PFSK-1 (cell line): ENCODE data around the gene KSR2.

Experiments used
- FOXP2 ChIP-seq: optimal IDR thresholded peaks from 2 replicates; pipeline ENCODE3; 2011; ENCODE audit warnings: borderline replicate concordance, control low read depth, inconsistent platforms; ENCODE audit not compliant: insufficient read depth; ENCODE audit errors: extremely low read length, extremely low read depth
- POLR2AphosphoS5 ChIP-seq: IDR thresholded peaks from 2 replicates; pipeline ENCODE4 v1.6.1; 2012; ENCODE audit warnings: low read depth, mild to moderate bottlenecking, control low read depth, low read length, moderate library complexity
- SIN3A ChIP-seq: IDR thresholded peaks from 2 replicates; pipeline ENCODE4 v1.6.1; 2012; ENCODE audit warnings: mild to moderate bottlenecking, low read length, moderate library complexity, borderline replicate concordance; ENCODE audit not compliant: insufficient read depth
- TAF1 ChIP-seq: IDR thresholded peaks from 2 replicates; pipeline ENCODE4 v1.6.1; 2012; ENCODE audit warnings: low read length, control low read depth, borderline replicate concordance; ENCODE audit not compliant: insufficient read depth
- TF ChIP-seq, protein P1 (sequence below), 2 experiments: IDR thresholded peaks; 2 replicates each; pipeline versions ENCODE4 v1.6.1 to v1.8.0; 2011 to 2012; ENCODE audit warnings: low read depth in 2 of 2, low read length in 2 of 2, control low read depth in 1 of 2, inconsistent platforms in 1 of 2, mild to moderate bottlenecking in 1 of 2, moderate library complexity in 1 of 2; ENCODE audit not compliant: insufficient read depth in 1 of 2

KSR2 gene

DNA sequence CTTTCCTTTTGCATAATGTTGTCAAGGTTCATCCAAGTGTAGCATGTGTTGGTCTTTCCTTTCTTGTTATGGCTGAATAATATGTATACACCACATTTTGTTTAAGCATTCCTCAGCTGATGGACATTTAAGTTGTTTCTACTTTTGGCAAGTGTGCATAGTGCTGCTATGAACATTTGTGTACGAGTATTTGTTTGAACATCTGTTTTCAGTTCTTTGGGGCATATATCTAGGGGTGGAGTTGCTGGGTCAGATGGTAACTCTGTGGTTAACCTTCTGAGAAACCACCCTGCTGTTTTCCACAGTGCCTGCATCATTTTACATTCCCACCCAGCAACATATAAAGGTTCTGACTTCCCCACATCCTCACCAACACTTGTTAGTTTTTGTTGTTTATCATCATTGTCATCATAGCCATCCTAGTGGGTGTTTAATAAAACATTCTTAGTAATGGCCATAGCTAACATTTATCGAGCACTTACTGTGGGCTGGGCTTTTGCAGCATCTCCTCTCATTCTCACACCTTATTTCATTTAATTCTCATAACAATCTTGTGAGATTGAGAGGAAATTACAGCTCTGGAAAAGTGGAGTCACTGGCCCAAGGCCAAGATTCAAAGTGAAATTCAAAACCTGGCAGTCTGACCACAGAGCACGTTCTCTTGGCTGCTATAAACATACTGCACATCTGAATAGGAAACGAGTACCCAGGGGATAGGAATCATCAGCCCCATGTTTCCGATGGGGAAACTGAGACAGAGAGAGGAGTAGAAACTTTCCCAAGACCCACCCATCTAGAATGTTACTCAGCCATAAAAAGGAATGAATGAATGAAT lies 193.6 kb downstream of the KSR2 start:
- TF ChIP-seq FOXP2 (no peak), POLR2AphosphoS5 (no peak), SIN3A (no peak), TAF1 (no peak)
- TF ChIP-seq, protein P1, sequence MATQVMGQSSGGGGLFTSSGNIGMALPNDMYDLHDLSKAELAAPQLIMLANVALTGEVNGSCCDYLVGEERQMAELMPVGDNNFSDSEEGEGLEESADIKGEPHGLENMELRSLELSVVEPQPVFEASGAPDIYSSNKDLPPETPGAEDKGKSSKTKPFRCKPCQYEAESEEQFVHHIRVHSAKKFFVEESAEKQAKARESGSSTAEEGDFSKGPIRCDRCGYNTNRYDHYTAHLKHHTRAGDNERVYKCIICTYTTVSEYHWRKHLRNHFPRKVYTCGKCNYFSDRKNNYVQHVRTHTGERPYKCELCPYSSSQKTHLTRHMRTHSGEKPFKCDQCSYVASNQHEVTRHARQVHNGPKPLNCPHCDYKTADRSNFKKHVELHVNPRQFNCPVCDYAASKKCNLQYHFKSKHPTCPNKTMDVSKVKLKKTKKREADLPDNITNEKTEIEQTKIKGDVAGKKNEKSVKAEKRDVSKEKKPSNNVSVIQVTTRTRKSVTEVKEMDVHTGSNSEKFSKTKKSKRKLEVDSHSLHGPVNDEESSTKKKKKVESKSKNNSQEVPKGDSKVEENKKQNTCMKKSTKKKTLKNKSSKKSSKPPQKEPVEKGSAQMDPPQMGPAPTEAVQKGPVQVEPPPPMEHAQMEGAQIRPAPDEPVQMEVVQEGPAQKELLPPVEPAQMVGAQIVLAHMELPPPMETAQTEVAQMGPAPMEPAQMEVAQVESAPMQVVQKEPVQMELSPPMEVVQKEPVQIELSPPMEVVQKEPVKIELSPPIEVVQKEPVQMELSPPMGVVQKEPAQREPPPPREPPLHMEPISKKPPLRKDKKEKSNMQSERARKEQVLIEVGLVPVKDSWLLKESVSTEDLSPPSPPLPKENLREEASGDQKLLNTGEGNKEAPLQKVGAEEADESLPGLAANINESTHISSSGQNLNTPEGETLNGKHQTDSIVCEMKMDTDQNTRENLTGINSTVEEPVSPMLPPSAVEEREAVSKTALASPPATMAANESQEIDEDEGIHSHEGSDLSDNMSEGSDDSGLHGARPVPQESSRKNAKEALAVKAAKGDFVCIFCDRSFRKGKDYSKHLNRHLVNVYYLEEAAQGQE (IDR thresholded peaks at IDR 0.05; ENCODE audit: insufficient read depth in 1 of 2, low read depth in 2 of 2, low read length in 2 of 2), result no peak

DNA sequence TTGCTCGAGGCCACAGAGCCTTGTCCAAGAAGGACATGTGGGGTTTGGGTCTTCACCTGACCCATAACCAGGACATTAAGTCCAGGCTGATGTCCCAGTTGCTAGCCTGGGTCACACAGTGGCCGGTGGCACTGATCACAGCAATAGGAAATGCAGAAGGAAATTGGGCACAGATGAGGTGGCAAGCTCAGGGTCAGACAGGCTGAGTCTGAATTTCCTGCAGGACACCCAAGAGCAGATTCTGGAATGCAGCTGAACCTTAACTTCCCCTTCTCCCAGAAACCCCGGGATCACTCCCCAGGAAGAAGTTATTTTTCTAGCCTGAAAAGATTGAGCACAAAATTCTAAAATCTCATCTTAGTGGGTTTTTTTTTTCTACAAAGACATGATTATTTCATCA lies 199.9 kb downstream of the KSR2 start:
- TF ChIP-seq, protein P1 (IDR thresholded peaks at IDR 0.05; ENCODE audit: insufficient read depth in 1 of 2, low read depth in 2 of 2, low read length in 2 of 2), result no peak
- TF ChIP-seq POLR2AphosphoS5, result no peak
- no peak for TF ChIP-seq SIN3A
- TF ChIP-seq FOXP2, result no peak
- TF ChIP-seq TAF1, result no peak

DNA sequence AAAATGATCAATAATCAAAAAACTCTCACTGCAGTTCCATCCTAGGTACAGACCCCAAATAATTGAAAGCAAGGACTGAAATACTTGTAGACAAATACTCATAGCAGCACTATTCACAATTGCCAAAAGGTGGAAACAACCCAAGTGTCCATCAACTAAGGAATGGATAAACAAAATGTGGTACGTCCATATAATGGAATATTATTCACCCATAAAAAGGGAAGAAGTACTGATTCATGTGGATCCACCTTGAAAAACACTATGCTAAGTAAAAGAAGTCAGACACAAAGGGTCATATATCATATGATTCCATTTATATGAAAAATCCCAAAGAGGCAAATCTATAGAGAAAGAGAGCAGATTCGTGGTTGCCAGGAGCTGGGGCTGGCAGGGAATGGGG lies 202.8 kb downstream of the KSR2 start:
- TF ChIP-seq FOXP2 (no peak), POLR2AphosphoS5 (no peak), SIN3A (no peak), TAF1 (no peak)
- TF ChIP-seq, protein P1 (IDR thresholded peaks at IDR 0.05; ENCODE audit: insufficient read depth in 1 of 2, low read depth in 2 of 2, low read length in 2 of 2), result no peak

DNA sequence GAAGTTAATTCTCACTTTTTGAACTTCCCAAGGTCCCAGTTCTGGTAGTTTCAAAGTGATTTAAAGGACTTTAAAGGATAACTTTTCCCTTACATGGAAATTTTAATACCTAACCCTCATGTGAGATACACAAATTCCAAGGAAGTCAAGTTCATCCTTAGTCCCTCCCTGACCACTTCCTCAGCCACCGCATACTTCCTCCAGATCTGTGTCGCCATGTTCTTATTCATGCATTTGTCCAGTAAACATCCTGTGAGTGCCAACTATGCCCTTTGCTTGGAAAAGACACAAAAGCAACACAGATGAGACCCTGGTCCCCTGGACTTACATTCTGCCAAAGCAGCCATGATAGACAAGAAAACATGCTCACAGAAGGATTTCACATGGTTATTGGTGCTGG lies 206.6 kb downstream of the KSR2 start:
- TF ChIP-seq, protein P1 (IDR thresholded peaks at IDR 0.05; ENCODE audit: insufficient read depth in 1 of 2, low read depth in 2 of 2, low read length in 2 of 2), result no peak
